ENCODE measurements around the gene NTSR2.

The NTSR2 gene

DNA sequence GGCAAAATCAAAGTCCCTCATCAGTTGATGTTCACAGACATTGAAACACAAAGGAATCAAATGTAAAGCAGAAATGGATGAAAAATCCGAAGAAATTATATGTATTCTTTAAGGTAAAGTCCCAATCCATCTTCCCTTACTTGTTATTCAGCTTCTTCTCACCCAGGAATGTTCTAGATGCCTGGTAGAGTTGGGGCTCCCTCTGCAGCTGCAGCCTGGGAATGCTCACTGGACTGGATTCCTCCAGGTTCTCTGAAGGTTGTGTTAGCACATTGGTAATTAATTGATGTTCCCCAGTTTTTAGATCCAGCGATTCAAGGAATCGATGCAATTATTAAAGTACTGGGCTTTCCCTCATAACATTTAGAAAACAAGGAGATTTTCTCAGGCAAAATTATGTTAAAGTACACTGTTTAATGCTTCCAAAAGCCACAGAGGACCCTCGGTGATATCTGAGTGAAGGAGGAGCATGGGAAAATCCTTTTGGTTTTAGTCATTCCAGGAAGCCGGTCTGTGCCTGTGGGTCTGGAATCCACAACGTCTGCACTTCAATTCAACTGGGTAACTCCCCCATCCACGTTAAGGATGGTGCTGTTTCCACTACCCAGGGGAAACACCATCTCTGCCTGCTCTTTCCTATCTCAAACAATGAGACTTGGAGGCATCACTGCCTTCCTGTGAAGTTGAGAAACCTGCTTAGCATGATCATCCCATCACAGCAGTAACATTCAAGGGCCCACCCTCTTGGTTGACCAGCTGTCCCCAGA is 22.0 kb downstream of the NTSR2 start:
- H3K4me3 ChIP-seq (replicated peaks in 1 of 2; ENCODE audit: low read depth in 2 of 2, low read length in 2 of 2) = no peak overlapping the region
- TF ChIP-seq, protein P1, sequence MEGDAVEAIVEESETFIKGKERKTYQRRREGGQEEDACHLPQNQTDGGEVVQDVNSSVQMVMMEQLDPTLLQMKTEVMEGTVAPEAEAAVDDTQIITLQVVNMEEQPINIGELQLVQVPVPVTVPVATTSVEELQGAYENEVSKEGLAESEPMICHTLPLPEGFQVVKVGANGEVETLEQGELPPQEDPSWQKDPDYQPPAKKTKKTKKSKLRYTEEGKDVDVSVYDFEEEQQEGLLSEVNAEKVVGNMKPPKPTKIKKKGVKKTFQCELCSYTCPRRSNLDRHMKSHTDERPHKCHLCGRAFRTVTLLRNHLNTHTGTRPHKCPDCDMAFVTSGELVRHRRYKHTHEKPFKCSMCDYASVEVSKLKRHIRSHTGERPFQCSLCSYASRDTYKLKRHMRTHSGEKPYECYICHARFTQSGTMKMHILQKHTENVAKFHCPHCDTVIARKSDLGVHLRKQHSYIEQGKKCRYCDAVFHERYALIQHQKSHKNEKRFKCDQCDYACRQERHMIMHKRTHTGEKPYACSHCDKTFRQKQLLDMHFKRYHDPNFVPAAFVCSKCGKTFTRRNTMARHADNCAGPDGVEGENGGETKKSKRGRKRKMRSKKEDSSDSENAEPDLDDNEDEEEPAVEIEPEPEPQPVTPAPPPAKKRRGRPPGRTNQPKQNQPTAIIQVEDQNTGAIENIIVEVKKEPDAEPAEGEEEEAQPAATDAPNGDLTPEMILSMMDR (IDR thresholded peaks at IDR 0.05; ENCODE audit: low read depth, low read length) = peak; percentile 45
- DNase-seq (ENCODE audit: low read depth in 2 of 2) = peak; percentile 26 to 29

DNA sequence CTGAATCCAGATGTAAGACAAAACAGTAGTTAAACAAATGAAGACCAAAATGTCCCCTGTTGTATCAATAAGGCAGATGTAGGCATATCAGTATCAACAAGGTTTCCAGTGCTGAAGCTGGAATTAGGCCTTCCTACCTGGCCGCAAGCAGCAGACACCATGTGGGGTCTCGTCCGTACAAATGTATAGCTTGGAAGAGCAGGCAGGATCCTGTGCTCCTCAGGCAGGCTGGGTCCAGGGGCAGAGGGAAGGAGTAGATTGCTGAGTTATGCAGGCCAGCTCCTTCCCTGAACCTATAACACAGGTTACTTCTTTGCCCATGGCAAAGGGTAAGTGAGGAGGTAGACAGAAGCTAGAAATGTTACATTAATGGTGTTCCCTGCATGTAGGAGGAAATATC is 23.5 kb downstream of the NTSR2 start:
- TF ChIP-seq, protein P1 (IDR thresholded peaks at IDR 0.05; ENCODE audit: low read depth, low read length) = no peak
- DNase-seq (ENCODE audit: low read depth in 2 of 2) = no peak
- H3K4me3 ChIP-seq (replicated peaks in 1 of 2; ENCODE audit: low read depth in 2 of 2, low read length in 2 of 2) = no peak overlapping the region

DNA sequence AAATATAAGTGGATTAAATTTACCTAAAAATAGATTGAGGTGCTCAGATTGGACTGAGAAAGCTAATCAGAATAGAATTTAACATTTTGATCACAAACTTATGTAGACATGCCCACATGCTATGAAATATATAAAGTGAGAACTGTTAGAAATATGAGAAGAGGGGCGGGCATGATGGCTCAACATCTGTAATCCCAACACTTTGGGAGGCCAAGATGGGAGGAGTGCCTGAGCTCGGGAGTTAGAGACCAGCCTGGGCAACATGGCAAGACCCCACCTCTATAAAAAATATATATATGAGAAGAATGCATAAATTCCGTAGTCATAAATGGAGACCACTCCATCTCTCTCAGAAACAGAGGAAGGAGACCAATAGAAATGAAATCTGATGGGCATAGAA is 25.7 kb downstream of the NTSR2 start:
- TF ChIP-seq, protein P1 (IDR thresholded peaks at IDR 0.05; ENCODE audit: low read depth, low read length) = no peak
- no peak for DNase-seq (ENCODE audit: low read depth in 2 of 2)
- no peak overlapping the region for H3K4me3 ChIP-seq (replicated peaks in 1 of 2; ENCODE audit: low read depth in 2 of 2, low read length in 2 of 2)

DNA sequence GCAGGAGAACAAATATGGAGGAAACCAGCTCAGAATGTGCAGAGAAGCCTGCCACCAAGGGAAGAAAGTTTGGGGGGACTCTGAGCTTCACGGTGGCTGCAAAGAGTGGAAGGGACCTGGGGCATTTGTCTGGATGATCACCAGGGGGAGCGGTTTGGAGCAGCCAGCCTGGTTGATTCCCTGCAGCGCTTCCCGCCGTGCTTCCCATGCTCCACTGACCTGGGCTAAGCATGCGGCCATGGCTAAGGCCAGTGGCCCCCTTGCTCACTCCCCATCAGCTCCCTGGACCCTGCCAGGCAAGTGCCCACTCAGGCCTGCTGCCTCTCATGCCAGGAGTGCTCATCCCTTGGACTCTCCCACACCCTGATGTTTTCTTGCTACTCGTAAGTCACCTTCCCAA is 27.0 kb downstream of the NTSR2 start:
- TF ChIP-seq, protein P1 (IDR thresholded peaks at IDR 0.05; ENCODE audit: low read depth, low read length) = no peak
- DNase-seq (ENCODE audit: low read depth in 2 of 2) = no peak
- H3K4me3 ChIP-seq (replicated peaks in 1 of 2; ENCODE audit: low read depth in 2 of 2, low read length in 2 of 2) = no peak overlapping the region

DNA sequence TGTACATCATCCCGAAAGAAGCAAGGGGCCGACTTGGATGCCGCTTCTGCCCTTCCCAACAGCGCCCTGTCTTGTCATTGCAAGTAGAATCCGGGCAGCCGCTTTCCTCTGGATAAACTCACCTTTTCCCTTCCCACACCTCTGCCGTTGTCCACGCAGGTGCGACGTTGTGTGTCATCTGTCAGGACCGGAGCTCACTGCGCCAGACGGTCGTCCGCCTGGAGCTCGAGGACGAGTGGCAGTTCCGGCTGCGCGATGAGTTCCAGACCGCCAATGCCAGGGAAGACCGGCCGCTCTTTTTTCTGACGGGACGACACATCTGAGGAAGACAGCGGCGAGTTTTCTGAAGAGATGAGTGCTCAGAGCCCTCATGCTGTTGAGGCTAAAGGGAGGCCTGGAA is 29.9 kb downstream of the NTSR2 start:
- no peak for DNase-seq (ENCODE audit: low read depth in 2 of 2)
- no peak overlapping the region for H3K4me3 ChIP-seq (replicated peaks in 1 of 2; ENCODE audit: low read depth in 2 of 2, low read length in 2 of 2)
- TF ChIP-seq, protein P1 (IDR thresholded peaks at IDR 0.05; ENCODE audit: low read depth, low read length) = no peak

DNA sequence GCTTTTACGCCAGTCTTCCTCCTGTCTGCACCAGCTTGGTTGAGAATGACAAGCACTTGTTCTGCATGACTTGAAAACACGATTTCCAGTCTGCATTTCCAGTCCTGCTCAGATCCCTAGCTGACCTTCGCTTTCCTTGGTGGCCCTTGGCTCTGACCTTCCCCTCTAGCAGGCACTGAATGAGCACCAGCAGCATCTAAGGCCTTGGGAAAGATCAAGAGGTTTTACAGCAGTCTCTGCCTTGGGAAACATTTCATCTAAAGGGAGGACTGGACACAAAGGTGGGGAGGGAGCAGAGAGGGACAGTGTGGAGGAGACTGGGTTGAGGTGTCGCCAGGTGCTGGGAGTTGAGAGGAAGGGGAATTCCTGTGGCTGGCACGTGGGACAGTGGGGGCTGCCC is 30.5 kb downstream of the NTSR2 start:
- no peak for DNase-seq (ENCODE audit: low read depth in 2 of 2)
- TF ChIP-seq, protein P1 (IDR thresholded peaks at IDR 0.05; ENCODE audit: low read depth, low read length) = no peak
- no peak overlapping the region for H3K4me3 ChIP-seq (replicated peaks in 1 of 2; ENCODE audit: low read depth in 2 of 2, low read length in 2 of 2)

DNA sequence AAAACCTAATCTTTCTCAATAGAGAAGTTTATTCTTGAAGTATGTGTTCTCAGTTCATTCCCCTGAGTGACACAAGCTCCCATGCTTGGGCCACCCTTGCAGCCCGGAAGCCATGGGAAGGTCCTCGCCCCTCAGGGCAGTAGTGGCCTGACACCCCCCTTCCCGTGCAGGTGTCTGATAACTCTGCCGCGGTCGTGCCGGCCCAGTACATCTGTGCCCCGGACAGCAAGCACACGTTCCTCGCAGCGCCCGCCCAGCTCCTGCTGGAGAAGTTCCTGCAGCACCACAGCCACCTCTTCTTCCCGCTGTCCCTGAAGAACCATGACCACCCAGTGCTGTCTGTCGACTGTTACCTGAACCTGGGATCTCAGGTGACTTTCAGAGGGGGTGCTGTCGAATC is 32.4 kb downstream of the NTSR2 start:
- TF ChIP-seq, protein P1 (IDR thresholded peaks at IDR 0.05; ENCODE audit: low read depth, low read length) = no peak
- H3K4me3 ChIP-seq (replicated peaks in 1 of 2; ENCODE audit: low read depth in 2 of 2, low read length in 2 of 2) = no peak overlapping the region
- no peak for DNase-seq (ENCODE audit: low read depth in 2 of 2)

All from cardiac fibroblast (primary cell).